K562 (cell line): ENCODE results near the gene PHF12.

ENCODE experiments used
- BCL6 ChIP-seq: fragments of 250-450 bp; sonication (Bioruptor Pico); IDR thresholded peaks from 2 replicates; pipeline ENCODE4 v1.4.0; 2020
- GTF2F1 ChIP-seq: IDR thresholded peaks from 2 replicates; pipeline ENCODE4 v1.6.1; 2011; ENCODE audit warnings: low read depth, low read length, improper control_type of control experiment
- HDAC1 ChIP-seq, 2 experiments: fragments of 450-650 bp; IDR thresholded peaks; 2 replicates each; pipeline ENCODE4 v1.6.1; 2016 to 2017; ENCODE audit warnings: inconsistent platforms in 1 of 2, mild to moderate bottlenecking in 1 of 2, moderate library complexity in 1 of 2
- JUNB ChIP-seq: fragments of 450-650 bp; formaldehyde crosslinking; conservative IDR thresholded peaks from 2 replicates; pipeline ENCODE4 v1.4.0; 2020; ENCODE audit warnings: mild to moderate bottlenecking
- NBN ChIP-seq: fragments of 450-650 bp; IDR thresholded peaks from 2 replicates; pipeline ENCODE4 v1.6.1; 2016; ENCODE audit warnings: low read depth, mild to moderate bottlenecking
- POLR2A ChIP-seq: fragments of 450-650 bp; conservative IDR thresholded peaks from 2 replicates; pipeline ENCODE4 v1.6.1; 2016
- RAD21 ChIP-seq, 2 experiments: fragments of 250-450 bp in 1 of 2; fragments of 450-650 bp in 1 of 2; sonication (Bioruptor Pico) in 1 of 2; formaldehyde crosslinking in 1 of 2; IDR thresholded peaks in 1 of 2; conservative IDR thresholded peaks in 1 of 2; 2 replicates each; pipeline versions ENCODE4 v1.4.0 to v1.8.0; 2020 to 2022; ENCODE audit warnings: mild to moderate bottlenecking in 2 of 2, moderate library complexity in 1 of 2
- RBM22 ChIP-seq: fragments of 200-400 bp; formaldehyde crosslinking; IDR thresholded peaks from 2 replicates; pipeline ENCODE4 v1.6.1; 2018; ENCODE audit warnings: low read length, low read depth; ENCODE audit not compliant: poor library complexity, severe bottlenecking
- ZNF212 ChIP-seq: fragments of 450-650 bp; formaldehyde crosslinking; IDR thresholded peaks from 2 replicates; pipeline ENCODE4 v1.4.0; 2020; ENCODE audit warnings: mild to moderate bottlenecking
- TF ChIP-seq, protein P1 (sequence below): sonication (generic); formaldehyde crosslinking; IDR thresholded peaks from 2 replicates; pipeline ENCODE4 v1.9.0; 2022; ENCODE audit warnings: mild to moderate bottlenecking, missing genetic modification reagents
- TF ChIP-seq, protein P2 (sequence below): fragments of 450-650 bp; formaldehyde crosslinking; IDR thresholded peaks from 2 replicates; pipeline ENCODE4 v1.4.0; 2022; ENCODE audit warnings: missing genetic modification characterization
- TF ChIP-seq, protein P3 (sequence below): sonication (generic); formaldehyde crosslinking; IDR thresholded peaks from 2 replicates; pipeline ENCODE4 v1.8.1; 2022; ENCODE audit warnings: missing genetic modification reagents
- TF ChIP-seq, protein P4 (sequence below), 2 experiments: fragments of 250-450 bp in 1 of 2; fragments of 450-650 bp in 1 of 2; sonication (Bioruptor Pico) in 1 of 2; IDR thresholded peaks; 2 replicates each; pipeline versions ENCODE4 v1.6.1 to v1.8.0; 2016 to 2021; ENCODE audit warnings: mild to moderate bottlenecking in 2 of 2, moderate library complexity in 2 of 2, missing compliant biosample characterization in 1 of 2, missing genetic modification characterization in 1 of 2

- no peak for TF ChIP-seq HDAC1 (IDR thresholded peaks at IDR 0.05)
- TF ChIP-seq, protein P1, sequence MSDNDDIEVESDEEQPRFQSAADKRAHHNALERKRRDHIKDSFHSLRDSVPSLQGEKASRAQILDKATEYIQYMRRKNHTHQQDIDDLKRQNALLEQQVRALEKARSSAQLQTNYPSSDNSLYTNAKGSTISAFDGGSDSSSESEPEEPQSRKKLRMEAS, result no peak
- TF ChIP-seq RAD21 (CRISPR knock-in tag; conservative IDR thresholded peaks at IDR 0.05 in 1 of 2, IDR thresholded peaks at IDR 0.05 in 1 of 2), result no peak
- TF ChIP-seq POLR2A, result no peak
- no peak for TF ChIP-seq RBM22
- TF ChIP-seq, protein P2, sequence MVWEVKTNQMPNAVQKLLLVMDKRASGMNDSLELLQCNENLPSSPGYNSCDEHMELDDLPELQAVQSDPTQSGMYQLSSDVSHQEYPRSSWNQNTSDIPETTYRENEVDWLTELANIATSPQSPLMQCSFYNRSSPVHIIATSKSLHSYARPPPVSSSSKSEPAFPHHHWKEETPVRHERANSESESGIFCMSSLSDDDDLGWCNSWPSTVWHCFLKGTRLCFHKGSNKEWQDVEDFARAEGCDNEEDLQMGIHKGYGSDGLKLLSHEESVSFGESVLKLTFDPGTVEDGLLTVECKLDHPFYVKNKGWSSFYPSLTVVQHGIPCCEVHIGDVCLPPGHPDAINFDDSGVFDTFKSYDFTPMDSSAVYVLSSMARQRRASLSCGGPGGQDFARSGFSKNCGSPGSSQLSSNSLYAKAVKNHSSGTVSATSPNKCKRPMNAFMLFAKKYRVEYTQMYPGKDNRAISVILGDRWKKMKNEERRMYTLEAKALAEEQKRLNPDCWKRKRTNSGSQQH (CRISPR knock-in tag), result no peak
- TF ChIP-seq ZNF212 (CRISPR knock-in tag), result no peak
- TF ChIP-seq JUNB (CRISPR knock-in tag), result no peak
- TF ChIP-seq GTF2F1, result no peak
- TF ChIP-seq BCL6, result no peak
- TF ChIP-seq, protein P3, sequence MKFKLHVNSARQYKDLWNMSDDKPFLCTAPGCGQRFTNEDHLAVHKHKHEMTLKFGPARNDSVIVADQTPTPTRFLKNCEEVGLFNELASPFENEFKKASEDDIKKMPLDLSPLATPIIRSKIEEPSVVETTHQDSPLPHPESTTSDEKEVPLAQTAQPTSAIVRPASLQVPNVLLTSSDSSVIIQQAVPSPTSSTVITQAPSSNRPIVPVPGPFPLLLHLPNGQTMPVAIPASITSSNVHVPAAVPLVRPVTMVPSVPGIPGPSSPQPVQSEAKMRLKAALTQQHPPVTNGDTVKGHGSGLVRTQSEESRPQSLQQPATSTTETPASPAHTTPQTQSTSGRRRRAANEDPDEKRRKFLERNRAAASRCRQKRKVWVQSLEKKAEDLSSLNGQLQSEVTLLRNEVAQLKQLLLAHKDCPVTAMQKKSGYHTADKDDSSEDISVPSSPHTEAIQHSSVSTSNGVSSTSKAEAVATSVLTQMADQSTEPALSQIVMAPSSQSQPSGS, result no peak
- TF ChIP-seq, protein P4, sequence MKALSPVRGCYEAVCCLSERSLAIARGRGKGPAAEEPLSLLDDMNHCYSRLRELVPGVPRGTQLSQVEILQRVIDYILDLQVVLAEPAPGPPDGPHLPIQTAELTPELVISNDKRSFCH (CRISPR knock-in tag; IDR thresholded peaks at IDR 0.05), result no peak
- TF ChIP-seq, protein P4 (tag; IDR thresholded peaks at IDR 0.05), result no peak
- TF ChIP-seq NBN, result no peak
These were observed 23.1 kb upstream of the PHF12 start for GRCh38 chr17:28974451-28974850.
